Lung (tissue), 12 donors: ENCODE results near the gene UCHL5. TPM values are rescaled to one million over a fixed set of nuclear protein-coding genes. Genes with fewer than 3 reads are reported as not detected.

Experiments used
- ATAC-seq: fragments of 200-7000 bp; cut with Tn5 transposase; one replicate; pipeline ENCODE4 v1.9.1; 2020; ENCODE audit warnings: moderate number of reproducible peaks; ENCODE audit not compliant: insufficient read depth, low FRiP score
- DNase-seq, 3 donors: peaks; one replicate each; pipeline ENCODE4 v3.0.0-alpha.2; 2013 to 2017
- H3K27ac ChIP-seq, 2 donors: one replicate each; pipeline ENCODE4 v1.5.1; 2013; ENCODE audit warnings: mild to moderate bottlenecking in 2 of 2, moderate library complexity in 2 of 2, control low read depth in 1 of 2, inconsistent platforms in 1 of 2, low read depth in 1 of 2, low read length in 1 of 2
- H3K27me3 ChIP-seq, 3 donors: one replicate each; pipeline ENCODE4 v1.5.1; 2013; ENCODE audit warnings: low read length in 2 of 3; ENCODE audit not compliant: control insufficient read depth in 3 of 3, insufficient read depth in 3 of 3
- H3K36me3 ChIP-seq, 4 donors: one replicate each; pipeline ENCODE4 v1.5.1; 2013; ENCODE audit warnings: low read length in 4 of 4, mild to moderate bottlenecking in 1 of 4, moderate library complexity in 1 of 4; ENCODE audit not compliant: control insufficient read depth in 4 of 4, insufficient read depth in 4 of 4
- H3K4me1 ChIP-seq, 5 donors: one replicate each; pipeline ENCODE4 v1.5.1; 2013; ENCODE audit warnings: low read length in 5 of 5, mild to moderate bottlenecking in 2 of 5, moderate library complexity in 1 of 5; ENCODE audit not compliant: control insufficient read depth in 5 of 5, insufficient read depth in 5 of 5
- H3K4me3 ChIP-seq: one replicate; pipeline ENCODE4 v1.5.1; 2013; ENCODE audit warnings: mild to moderate bottlenecking, control low read depth, moderate library complexity
- H3K9ac ChIP-seq, 2 donors: one replicate each; pipeline ENCODE4 v1.5.1; 2013; ENCODE audit warnings: low read length in 2 of 2, control low read depth in 1 of 2; ENCODE audit not compliant: insufficient read depth in 1 of 2
- H3K9me3 ChIP-seq, 4 donors: one replicate each; pipeline ENCODE4 v1.5.1; 2013; ENCODE audit warnings: low read length in 3 of 4, mild to moderate bottlenecking in 1 of 4, moderate library complexity in 1 of 4; ENCODE audit not compliant: control insufficient read depth in 4 of 4, insufficient read depth in 3 of 4
- CTCF ChIP-seq: IDR thresholded peaks from 2 replicates; pipeline ENCODE4 v1.5.1; 2012; ENCODE audit warnings: mild to moderate bottlenecking; ENCODE audit errors: control extremely low read depth, extremely low read depth
- WGBS, 2 donors: extraction: QIAGEN DNeasy Blood & Tissue Kit; methylation state at CpG; one replicate each; pipeline ENCODE4 v1.1.7; 2013; 5-methylcytosine and 5-hydroxymethylcytosine counted together
- polyA plus RNA-seq, 2 donors: library from polyadenylated mRNA; stranded (reverse); fragments of 200-250 nt; gene quantifications; one replicate each; pipeline ENCODE4 v1.2.1, GENCODE V29; 2013
- total RNA-seq, 2 donors: library from RNA; depleted of rRNA in 1 of 2; stranded (reverse); fragments of >200 nt in 1 of 2; gene quantifications; one replicate each; pipeline ENCODE4 v1.2.1, GENCODE V29; 2014 to 2021
- donor health status: control.
- donor health status: control.
- donor health status: Bipolar disorder and iron deficiency.
- donor health status: healthy.
- donor health status: DM: yes; HTN: yes; CAD: no.

The UCHL5 gene
- total and polyA plus RNA-seq, 4 donors, result 13.7 to 48.9 (median 22.9) TPM

GRCh38 chr1:193104907-193105820, 46.0 kb upstream of the UCHL5 start, which contains the start of gene GLRX2:
Gene GLRX2, minus strand, starts transcription at chr1:193105414. Its CDS starts 32 bp downstream, at chr1:193105382.
- Histone ChIP-seq H3K4me1 (peaks cover 0 to 16% (median 2%) of the 10 kb centered on the region in 5 donors), H3K27me3 (no peaks in the 10 kb centered on the region), H3K9ac (peak within 1 kb of the TSS; percentile 39 to 73), H3K27ac (peak within 1 kb of the TSS; percentile 94 to 99), H3K4me3 (peak within 1 kb of the TSS; percentile 94), H3K9me3 (no peaks in the 10 kb centered on the region), H3K36me3 (peaks cover 0 to 5% (median 2%) of the 10 kb centered on the region in 4 donors)
- 0% methylated on average over 71 to 73 of the region's 73 CpGs for WGBS, 2 donors
- TF ChIP-seq CTCF, result no peak
- DNase-seq (peak; percentile 90 to 91 (median 90)), ATAC-seq (peak; percentile 97)

GRCh38 chr1:193104502-193104906, 45.3 kb upstream of the UCHL5 start:
- no peaks in the 10 kb centered on the region for H3K9me3 ChIP-seq
- H3K4me1 ChIP-seq, result peaks cover 0 to 16% (median 2%) of the 10 kb centered on the region in 5 donors
- H3K4me3 ChIP-seq, result peak overlapping the region; percentile 94
- peak in 2 of 3 donors; percentile 42 to 61 for DNase-seq
- H3K27ac ChIP-seq, result peak overlapping the region; percentile 94 to 99
- no peak for TF ChIP-seq CTCF
- WGBS, 2 donors, result 0% methylated on average over 24 of the region's 24 CpGs
- no peaks in the 10 kb centered on the region for H3K27me3 ChIP-seq
- H3K9ac ChIP-seq, result peak overlapping the region; percentile 39 to 67
- H3K36me3 ChIP-seq, result peaks cover 2 to 10% (median 7%) of the 10 kb centered on the region in 4 donors
- ATAC-seq, result peak; percentile 68

- peak overlapping the region; percentile 94 to 99 for H3K27ac ChIP-seq
- no peak for TF ChIP-seq CTCF
- H3K4me3 ChIP-seq, result peak overlapping the region; percentile 94
- peaks cover 0 to 16% (median 2%) of the 10 kb centered on the region in 5 donors for H3K4me1 ChIP-seq
- peaks cover 2 to 15% (median 12%) of the 10 kb centered on the region in 4 donors for H3K36me3 ChIP-seq
- H3K9ac ChIP-seq, result peak overlapping the region; percentile 39 to 67
- H3K9me3 ChIP-seq, result no peaks in the 10 kb centered on the region
- WGBS, 2 donors, result 25 to 37% methylated on average over 9 of the region's 9 CpGs
- ATAC-seq, result no peak
- H3K27me3 ChIP-seq, result no peaks in the 10 kb centered on the region
- no peak for DNase-seq
Observed at GRCh38 chr1:193103759-193104501, 44.8 kb upstream of the UCHL5 start.
